Activated CD8-positive, alpha-beta memory T cell treated with anti-CD3 and anti-CD28 coated beads for 36 hours (primary cell): ENCODE measurements around the gene COQ5. TPM values are rescaled to one million over a fixed set of nuclear protein-coding genes. Genes with fewer than 3 reads are reported as not detected.

ENCODE experiments used
- CTCF ChIA-PET: fragments of 350-600 bp; sonication (Branson Sonifier 250); formaldehyde crosslinking; loops from one replicate; lab custom pipeline; 2021; ENCODE audit warnings: antibody characterized with exemption; lab: Charles Lee
- POLR2A ChIA-PET: fragments of 350-600 bp; sonication (Branson Sonifier 250); formaldehyde crosslinking; loops from one replicate; lab custom pipeline; 2021; ENCODE audit warnings: antibody characterized with exemption; lab: Charles Lee
- total RNA-seq, 2 experiments: library from RNA; stranded (reverse); gene quantifications; one replicate each; pipeline ENCODE4 v1.2.3, GENCODE V29; 2021

COQ5 gene
- 10 to 100 TPM; 33.7 to 36.0 TPM for total RNA-seq

- ChIA-PET CTCF (interaction anchor here (0.9 kb wide), 2 partner anchors 10 to 32 kb away, joined by 3 read pairs; no protein-coding TSS in a partner anchor), POLR2A (interaction anchor here (0.8 to 1.0 kb wide), 3 partner anchors 34 to 238 kb away, joined by 4 to 5 read pairs (median 5); partner anchors contain the start of genes POP5 and RNU4-2)
Measured at GRCh38 chr12:120528861-120529525, at the start of gene COQ5. COQ5 (minus strand) TSS chr12:120529158; CDS start chr12:120529141, 17 bp downstream.

- ChIA-PET POLR2A (no interaction called here), CTCF (no interaction called here)
Measured at GRCh38 chr12:120574106-120574505, 45.1 kb upstream of the COQ5 start.

- POLR2A ChIA-PET = no interaction called here
Measured at GRCh38 chr12:120573560-120573959, 44.6 kb upstream of the COQ5 start.

GRCh38 chr12:120571299-120571698 lies 42.3 kb upstream of the COQ5 start:
- CTCF ChIA-PET = interaction anchor here (0.6 to 1.3 kb wide), 2 partner anchors 9 to 489 kb away, joined by 3 to 5 read pairs; no protein-coding TSS in a partner anchor
- POLR2A ChIA-PET = no interaction called here

More at GRCh38 chr12:120573560-120573959, 44.6 kb upstream of the COQ5 start:
- CTCF ChIA-PET = no interaction called here

GRCh38 chr12:120563495-120563894 lies 34.5 kb upstream of the COQ5 start:
- CTCF ChIA-PET = no interaction called here
- POLR2A ChIA-PET = no interaction called here

GRCh38 chr12:120562906-120563305 lies 33.9 kb upstream of the COQ5 start:
- CTCF ChIA-PET = interaction anchor here (0.5 kb wide), 1 partner anchor 153 kb away, joined by 3 read pairs; no protein-coding TSS in a partner anchor
- POLR2A ChIA-PET = no interaction called here

- ChIA-PET CTCF (no interaction called here), POLR2A (no interaction called here)
Measured at GRCh38 chr12:120557589-120557988, 28.6 kb upstream of the COQ5 start.

- ChIA-PET POLR2A (interaction anchor here (0.6 kb wide), 1 partner anchor 354 kb away, joined by 5 read pairs; the partner anchor contains the start of gene RPLP0), CTCF (no interaction called here)
Measured at GRCh38 chr12:120554678-120555077, 25.7 kb upstream of the COQ5 start.

GRCh38 chr12:120546050-120546386 lies 17.1 kb upstream of the COQ5 start:
- ChIA-PET POLR2A (no interaction called here), CTCF (no interaction called here)

GRCh38 chr12:120544691-120545090 lies 15.7 kb upstream of the COQ5 start:
- POLR2A ChIA-PET = no interaction called here

GRCh38 chr12:120542166-120542565 lies 13.2 kb upstream of the COQ5 start:
- POLR2A ChIA-PET = no interaction called here
- CTCF ChIA-PET = no interaction called here

More at GRCh38 chr12:120544691-120545090, 15.7 kb upstream of the COQ5 start:
- CTCF ChIA-PET = no interaction called here

- ChIA-PET CTCF (no interaction called here), POLR2A (no interaction called here)
Measured at GRCh38 chr12:120540445-120540844, 11.5 kb upstream of the COQ5 start.

GRCh38 chr12:120539303-120539702 lies 10.3 kb upstream of the COQ5 start:
- ChIA-PET POLR2A (no interaction called here), CTCF (interaction anchor here (0.6 to 1.4 kb wide), 4 partner anchors 10 to 641 kb away, joined by 3 read pairs; partner anchors contain the start of gene COQ5)

GRCh38 chr12:120538281-120539156 lies 9.6 kb upstream of the COQ5 start:
- POLR2A ChIA-PET = no interaction called here
- CTCF ChIA-PET = interaction anchor here (1.2 to 1.4 kb wide), 2 partner anchors 10 to 21 kb away, joined by 3 read pairs; partner anchors contain the start of gene COQ5

- ChIA-PET CTCF (no interaction called here), POLR2A (no interaction called here)
Measured at GRCh38 chr12:120537856-120538220, 8.9 kb upstream of the COQ5 start.

GRCh38 chr12:120536064-120536791 lies 7.3 kb upstream of the COQ5 start:
- POLR2A ChIA-PET = interaction anchor here (0.6 kb wide), 1 partner anchor 1130 kb away, joined by 3 read pairs; no protein-coding TSS in a partner anchor

GRCh38 chr12:120534703-120535655 lies 6.0 kb upstream of the COQ5 start:
- POLR2A ChIA-PET = interaction anchor here (0.6 to 1.5 kb wide), 6 partner anchors 15 to 295 kb away, joined by 3 to 6 read pairs (median 4); partner anchors contain the start of gene POP5
- CTCF ChIA-PET = interaction anchor here (0.8 to 1.2 kb wide), 4 partner anchors 32 to 97 kb away, joined by 3 to 5 read pairs (median 3); partner anchors contain the start of gene SRSF9

More at GRCh38 chr12:120536064-120536791, 7.3 kb upstream of the COQ5 start:
- CTCF ChIA-PET = interaction anchor here (1.0 kb wide), 1 partner anchor 79 kb away, joined by 3 read pairs; no protein-coding TSS in a partner anchor
